GM12878 (cell line): ENCODE results near the gene GRM5.
"Not testable (repeated sequence)": the region's sequence is repeated elsewhere in the genome, so short reads cannot be mapped to it uniquely, and the experiment has no call there.

Source experiments
- CBFB ChIP-seq: IDR thresholded peaks from 2 replicates; pipeline ENCODE4 v1.6.1; 2016; ENCODE audit warnings: antibody characterized with exemption, low read depth
- CBX5 ChIP-seq: sonication (generic); IDR thresholded peaks from 2 replicates; pipeline ENCODE4 v1.6.1; 2016; ENCODE audit warnings: low read depth, moderate library complexity, mild to moderate bottlenecking, inconsistent platforms
- CTCF ChIP-seq, 3 experiments: IDR thresholded peaks in 2 of 3; conservative IDR thresholded peaks in 1 of 3; 2 replicates each; pipeline ENCODE4 v1.5.1; 2011; ENCODE audit warnings: low read depth in 3 of 3, low read length in 3 of 3, mild to moderate bottlenecking in 3 of 3, control low read depth in 2 of 3, moderate library complexity in 2 of 3, inconsistent platforms in 1 of 3, mixed read lengths in 1 of 3; ENCODE audit not compliant: control insufficient read depth in 2 of 3, insufficient read depth in 1 of 3; ENCODE audit errors: extremely low read depth in 1 of 3
- HDAC2 ChIP-seq: fragments of 200-600 bp; sonication (generic); IDR thresholded peaks from 2 replicates; pipeline ENCODE4 v1.6.1; 2017
- KDM1A ChIP-seq: fragments of 200-600 bp; sonication (generic); IDR thresholded peaks from 2 replicates; pipeline ENCODE4 v1.6.1; 2016; ENCODE audit warnings: borderline replicate concordance
- NFYB ChIP-seq: IDR thresholded peaks from 2 replicates; pipeline ENCODE4 v1.6.1; 2011; ENCODE audit warnings: low read depth, mild to moderate bottlenecking, low read length, improper control_type of control experiment, moderate library complexity; ENCODE audit not compliant: insufficient read depth
- POLR2AphosphoS5 ChIP-seq: IDR thresholded peaks from 2 replicates; pipeline ENCODE4 v1.6.1; 2011; ENCODE audit warnings: mild to moderate bottlenecking, low read length, inconsistent platforms
- REST ChIP-seq: IDR thresholded peaks from 2 replicates; pipeline ENCODE4 v1.6.1; 2012; ENCODE audit warnings: mild to moderate bottlenecking, low read depth, low read length
- SRF ChIP-seq, 2 experiments: IDR thresholded peaks; 2 replicates each; pipeline ENCODE4 v1.6.1; 2011; ENCODE audit warnings: low read depth in 2 of 2, low read length in 2 of 2, mild to moderate bottlenecking in 1 of 2, moderate library complexity in 1 of 2
- STAT3 ChIP-seq: IDR thresholded peaks from 2 replicates; pipeline ENCODE4 v1.6.1; 2011; ENCODE audit warnings: low read depth, low read length, improper control_type of control experiment
- TAF1 ChIP-seq: IDR thresholded peaks from 2 replicates; pipeline ENCODE4 v1.6.1; 2011; ENCODE audit warnings: mild to moderate bottlenecking, low read depth, low read length, borderline replicate concordance
- TCF7 ChIP-seq: IDR thresholded peaks from 2 replicates; pipeline ENCODE4 v1.6.1; 2014; ENCODE audit warnings: antibody characterized with exemption, borderline replicate concordance
- USF2 ChIP-seq: IDR thresholded peaks from 2 replicates; pipeline ENCODE4 v1.6.1; 2011; ENCODE audit warnings: low read depth, low read length, improper control_type of control experiment, borderline replicate concordance
- ZZZ3 ChIP-seq: IDR thresholded peaks from 2 replicates; pipeline ENCODE4 v1.6.1; 2011; ENCODE audit warnings: low read depth; ENCODE audit not compliant: control insufficient read depth, insufficient read length

DNA sequence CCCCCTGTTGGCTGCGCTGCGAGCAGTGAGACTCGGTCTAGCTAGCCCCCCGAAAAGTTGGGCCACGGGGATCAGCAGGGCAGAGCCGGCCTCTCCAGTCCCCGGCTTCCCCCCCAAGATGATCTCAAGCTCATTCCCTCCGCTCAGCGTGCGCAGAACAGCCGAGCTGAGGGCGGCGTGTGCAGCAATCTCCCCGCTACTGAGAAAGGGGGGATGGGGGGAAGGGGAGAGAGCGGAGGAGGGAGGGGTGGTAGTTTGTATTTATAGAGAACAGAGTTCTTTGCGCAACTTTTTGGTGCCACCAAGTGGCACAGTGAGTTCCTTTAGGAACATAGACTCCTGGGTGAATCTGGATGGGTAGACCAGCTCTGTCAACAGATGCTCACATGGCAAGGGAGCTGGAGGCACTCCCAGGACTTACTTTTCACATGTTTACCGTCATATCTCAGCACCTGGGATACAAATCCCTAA, 2.3 kb downstream of the GRM5 start:
- not testable (repeated sequence) for TF ChIP-seq POLR2AphosphoS5; STAT3; HDAC2; CTCF (IDR thresholded peaks at IDR 0.05 in 2 of 3, conservative IDR thresholded peaks at IDR 0.05 in 1 of 3; ENCODE audit: control insufficient read depth in 2 of 3, extremely low read depth in 1 of 3, insufficient read depth in 1 of 3, low read depth in 3 of 3, low read length in 3 of 3); CBX5; TCF7; USF2; NFYB; TAF1; SRF (IDR thresholded peaks at IDR 0.05; ENCODE audit: low read depth in 2 of 2, low read length in 2 of 2); REST; CBFB; ZZZ3; KDM1A
